Common myeloid progenitor, CD34-positive (primary cell): ENCODE measurements around the gene SLC37A3.

Experiments
- CTCF ChIA-PET: fragments of 350-600 bp; sonication (Branson Sonifier 250); formaldehyde crosslinking; loops from one replicate; lab custom pipeline; 2021; ENCODE audit warnings: antibody characterized with exemption; lab: Charles Lee
- POLR2A ChIA-PET: fragments of 350-600 bp; sonication (Branson Sonifier 250); formaldehyde crosslinking; loops from one replicate; lab custom pipeline; 2021; ENCODE audit warnings: antibody characterized with exemption; lab: Charles Lee
- DNase-seq, 3 donors: peaks; one replicate each; pipeline versions ENCODE4 v3.0.0 to v3.0.0-alpha.2; 2013
- H3K27ac ChIP-seq, 2 experiments: 1 replicate in 1 of 2; 2 replicates in 1 of 2; pipeline ENCODE4 v1.7.0; 2013; ENCODE audit warnings: inconsistent platforms in 2 of 2, low read length in 2 of 2, mild to moderate bottlenecking in 2 of 2, low read depth in 1 of 2, moderate library complexity in 1 of 2; ENCODE audit not compliant: severe bottlenecking in 2 of 2, insufficient read depth in 1 of 2, poor library complexity in 1 of 2
- H3K27me3 ChIP-seq, 5 experiments: replicated peaks in 2 of 5; 1 replicate in 3 of 5; 2 replicates in 2 of 5; pipeline versions ENCODE4 v1.6.1 to v1.7.0; 2013; ENCODE audit warnings: low read length in 4 of 5, mild to moderate bottlenecking in 2 of 5, moderate library complexity in 2 of 5, inconsistent platforms in 1 of 5; ENCODE audit not compliant: insufficient read depth in 5 of 5, control insufficient read depth in 4 of 5
- H3K36me3 ChIP-seq, 4 experiments: 1 replicate in 2 of 4; 2 replicates in 2 of 4; pipeline versions ENCODE4 v1.6.1 to v1.7.0; 2013; ENCODE audit warnings: low read length in 3 of 4, control low read depth in 1 of 4, mild to moderate bottlenecking in 1 of 4; ENCODE audit not compliant: control insufficient read depth in 4 of 4, insufficient read depth in 4 of 4
- H3K4me1 ChIP-seq, 4 experiments: 1 replicate in 3 of 4; 2 replicates in 1 of 4; pipeline versions ENCODE4 v1.6.1 to v1.7.1; 2013; ENCODE audit warnings: low read length in 3 of 4, mild to moderate bottlenecking in 3 of 4, control low read depth in 1 of 4, inconsistent platforms in 1 of 4, moderate library complexity in 1 of 4; ENCODE audit not compliant: control insufficient read depth in 4 of 4, insufficient read depth in 4 of 4; ENCODE audit errors: control extremely low read depth in 1 of 4
- H3K4me3 ChIP-seq, 7 experiments: 1 replicate in 4 of 7; 2 replicates in 3 of 7; pipeline versions ENCODE4 v1.5.1 to v1.7.0; 2013; ENCODE audit warnings: mild to moderate bottlenecking in 7 of 7, low read length in 6 of 7, moderate library complexity in 6 of 7, inconsistent platforms in 2 of 7, low read depth in 2 of 7, control low read depth in 1 of 7; ENCODE audit not compliant: insufficient read depth in 4 of 7, control insufficient read depth in 1 of 7; ENCODE audit errors: extremely low read depth in 1 of 7
- H3K9me3 ChIP-seq, 5 experiments: 1 replicate in 4 of 5; 2 replicates in 1 of 5; pipeline versions ENCODE4 v1.6.1 to v1.7.1; 2013; ENCODE audit warnings: low read length in 4 of 5, mild to moderate bottlenecking in 2 of 5, inconsistent platforms in 1 of 5, low read depth in 1 of 5, moderate library complexity in 1 of 5; ENCODE audit not compliant: control insufficient read depth in 4 of 5, insufficient read depth in 2 of 5; ENCODE audit errors: control extremely low read depth in 1 of 5
- WGBS: methylation state at CpG from one replicate; pipeline ENCODE4 v1.1.5; 2013; ENCODE audit not compliant: insufficient coverage; 5-methylcytosine and 5-hydroxymethylcytosine counted together

The SLC37A3 gene

GRCh38 chr7:140390034-140390433, 8.3 kb downstream of the SLC37A3 start:
- Histone ChIP-seq H3K9me3 (no peaks in the 10 kb centered on the region), H3K27ac (no peak overlapping the region), H3K36me3 (peaks cover 0 to 5% (median 2%) of the 10 kb centered on the region in 4 experiments), H3K4me1 (peaks cover 3 to 18% (median 17%) of the 10 kb centered on the region in 4 experiments), H3K4me3 (no peak overlapping the region), H3K27me3 (peaks cover 0 to 16% (median 2%) of the 10 kb centered on the region in 5 experiments)
- 95% methylated on average over 4 of the region's 4 CpGs for WGBS
- POLR2A ChIA-PET = no interaction called here
- CTCF ChIA-PET = no interaction called here
- no peak for DNase-seq

GRCh38 chr7:140389445-140389844, 8.9 kb downstream of the SLC37A3 start:
- H3K27me3 ChIP-seq = peaks cover 0 to 16% (median 2%) of the 10 kb centered on the region in 5 experiments
- 95% methylated on average over 9 of the region's 10 CpGs for WGBS
- H3K4me3 ChIP-seq = no peak overlapping the region
- H3K27ac ChIP-seq = no peak overlapping the region
- CTCF ChIA-PET = no interaction called here
- peaks cover 0 to 5% (median 2%) of the 10 kb centered on the region in 4 experiments for H3K36me3 ChIP-seq
- H3K4me1 ChIP-seq = peaks cover 3 to 22% (median 17%) of the 10 kb centered on the region in 4 experiments
- POLR2A ChIA-PET = no interaction called here
- no peak for DNase-seq
- H3K9me3 ChIP-seq = no peaks in the 10 kb centered on the region

- POLR2A ChIA-PET = interaction anchor here (0.6 kb wide), 1 partner anchor 18 kb away, joined by 3 read pairs; no protein-coding TSS in a partner anchor
- peaks cover 0 to 8% (median 3%) of the 10 kb centered on the region in 4 experiments for H3K4me1 ChIP-seq
- peaks cover 0 to 3% (median 0%) of the 10 kb centered on the region in 5 experiments for H3K27me3 ChIP-seq
- no peak for DNase-seq
- CTCF ChIA-PET = no interaction called here
- no peaks in the 10 kb centered on the region for H3K9me3 ChIP-seq
- peaks cover 0 to 13% (median 4%) of the 10 kb centered on the region in 4 experiments for H3K36me3 ChIP-seq
- H3K27ac ChIP-seq = no peak overlapping the region
- H3K4me3 ChIP-seq = no peak overlapping the region
- no CpG with 5 or more reads among the region's 1 CpG for WGBS
These were observed 13.3 kb downstream of the SLC37A3 start for GRCh38 chr7:140384894-140385545.

GRCh38 chr7:140383954-140384713, 14.2 kb downstream of the SLC37A3 start:
- H3K27me3 ChIP-seq = no peaks in the 10 kb centered on the region
- H3K4me1 ChIP-seq = peaks cover 0 to 8% (median 0%) of the 10 kb centered on the region in 4 experiments
- peaks cover 0 to 19% (median 7%) of the 10 kb centered on the region in 4 experiments for H3K36me3 ChIP-seq
- no peak for DNase-seq
- no peaks in the 10 kb centered on the region for H3K9me3 ChIP-seq
- no peak overlapping the region for H3K27ac ChIP-seq
- no peak overlapping the region for H3K4me3 ChIP-seq
- POLR2A ChIA-PET = no interaction called here
- whole genome bisulfite sequencing = 100% methylated on average over 1 of the region's 6 CpGs
- CTCF ChIA-PET = no interaction called here

GRCh38 chr7:140375892-140376730, 22.2 kb downstream of the SLC37A3 start:
- no peaks in the 10 kb centered on the region for H3K27me3 ChIP-seq
- POLR2A ChIA-PET = no interaction called here
- H3K4me1 ChIP-seq = peaks cover 0 to 7% (median 2%) of the 10 kb centered on the region in 4 experiments
- H3K4me3 ChIP-seq = peak overlapping the region in 1 of 7 experiments; percentile 30
- peak overlapping the region in 1 of 2 experiments; percentile 15 for H3K27ac ChIP-seq
- WGBS = 81% methylated on average over 5 of the region's 8 CpGs
- H3K36me3 ChIP-seq = peaks cover 0 to 22% (median 8%) of the 10 kb centered on the region in 4 experiments
- no peaks in the 10 kb centered on the region for H3K9me3 ChIP-seq
- DNase-seq = peak in 1 of 3 donors; percentile 14
- CTCF ChIA-PET = interaction anchor here (0.6 to 0.7 kb wide), 3 partner anchors 11 to 72 kb away, joined by 3 read pairs; no protein-coding TSS in a partner anchor

- POLR2A ChIA-PET = no interaction called here
- WGBS = 98% methylated on average over 4 of the region's 9 CpGs
- Histone ChIP-seq H3K27ac (no peak overlapping the region), H3K27me3 (no peaks in the 10 kb centered on the region), H3K4me3 (no peak overlapping the region), H3K4me1 (peaks cover 0 to 7% (median 2%) of the 10 kb centered on the region in 4 experiments), H3K36me3 (peaks cover 0 to 20% (median 8%) of the 10 kb centered on the region in 4 experiments), H3K9me3 (no peaks in the 10 kb centered on the region)
- DNase-seq = no peak
- CTCF ChIA-PET = interaction anchor here (0.6 to 0.7 kb wide), 2 partner anchors 10 to 72 kb away, joined by 3 read pairs; no protein-coding TSS in a partner anchor
These were observed 23.0 kb downstream of the SLC37A3 start for GRCh38 chr7:140375323-140375722.
